Activated CD4-positive, alpha-beta T cell treated with anti-CD3 and anti-CD28 coated beads, Interleukin-2, amount 10 ng/mL, durations not matched to agents 7 days and 5 days (primary cell): ENCODE measurements around the gene ABCB11. TPM values are rescaled to one million over a fixed set of nuclear protein-coding genes. Genes with fewer than 3 reads are reported as not detected.
"Not testable (repeated sequence)": the region's sequence is repeated elsewhere in the genome, so short reads cannot be mapped to it uniquely, and the experiment has no call there.

Experiments
- CTCF ChIA-PET: fragments of 350-600 bp; sonication (Branson Sonifier 250); formaldehyde crosslinking; loops from one replicate; lab custom pipeline; 2021; ENCODE audit warnings: antibody characterized with exemption; lab: Charles Lee
- POLR2A ChIA-PET: fragments of 350-600 bp; sonication (Branson Sonifier 250); formaldehyde crosslinking; loops from one replicate; lab custom pipeline; 2021; ENCODE audit warnings: antibody characterized with exemption; lab: Charles Lee
- DNase-seq: peaks from one replicate; pipeline ENCODE4 v3.0.0-alpha.2; 2020
- H3K27ac Mint-ChIP-seq: one replicate; pipeline ENCODE4 v1.8.0; 2021; ENCODE audit warnings: mild to moderate bottlenecking, moderate library complexity, mixed read lengths
- H3K27me3 Mint-ChIP-seq: one replicate; pipeline ENCODE4 v1.8.0; 2021; ENCODE audit warnings: mixed read lengths
- H3K36me3 Mint-ChIP-seq: one replicate; pipeline ENCODE4 v1.8.0; 2021; ENCODE audit warnings: low read depth, mixed read lengths
- H3K4me1 Mint-ChIP-seq: one replicate; pipeline ENCODE4 v1.8.0; 2021; ENCODE audit warnings: mixed read lengths
- H3K4me3 Mint-ChIP-seq: one replicate; pipeline ENCODE4 v1.8.0; 2021; ENCODE audit warnings: mild to moderate bottlenecking, moderate library complexity, mixed read lengths
- H3K9me3 Mint-ChIP-seq: one replicate; pipeline ENCODE4 v1.8.0; 2021; ENCODE audit warnings: mixed read lengths
- total RNA-seq, 2 experiments: library from RNA; stranded (reverse); gene quantifications; one replicate each; pipeline ENCODE4 v1.2.3, GENCODE V29; 2021

The ABCB11 gene
- total RNA-seq, 2 experiments from 2014 or later: 0.20 TPM; not detected in 1

GRCh38 chr2:169065422-169065821 lies 34.3 kb upstream of the ABCB11 start:
- Mint-ChIP-seq H3K4me3 (no peak overlapping the region), H3K27me3 (no peaks in the 10 kb centered on the region), H3K36me3 (no peaks in the 10 kb centered on the region), H3K9me3 (no peaks in the 10 kb centered on the region), H3K27ac (no peak overlapping the region), H3K4me1 (no peaks in the 10 kb centered on the region)
- CTCF ChIA-PET: interaction anchor here (1.0 to 1.2 kb wide), 3 partner anchors 9 to 44 kb away, joined by 3 to 4 read pairs (median 4); no protein-coding TSS in a partner anchor
- POLR2A ChIA-PET: no interaction called here
- DNase-seq: no peak

- H3K27me3 Mint-ChIP-seq, H3K4me1 Mint-ChIP-seq, H3K36me3 Mint-ChIP-seq, H3K27ac Mint-ChIP-seq, H3K4me3 Mint-ChIP-seq, DNase-seq, H3K9me3 Mint-ChIP-seq, POLR2A ChIA-PET: not testable (repeated sequence)
- CTCF ChIA-PET: interaction anchor here (0.6 kb wide), 1 partner anchor 45 kb away, joined by 3 read pairs; no protein-coding TSS in a partner anchor
Observed at GRCh38 chr2:169064199-169064598, 33.1 kb upstream of the ABCB11 start.

GRCh38 chr2:169054575-169054974 lies 23.5 kb upstream of the ABCB11 start:
- H3K27ac Mint-ChIP-seq, DNase-seq, H3K4me1 Mint-ChIP-seq, POLR2A ChIA-PET, CTCF ChIA-PET, H3K4me3 Mint-ChIP-seq, H3K27me3 Mint-ChIP-seq, H3K36me3 Mint-ChIP-seq: not testable (repeated sequence)
- H3K9me3 Mint-ChIP-seq: peaks cover 13% of the 10 kb centered on the region

GRCh38 chr2:169050476-169051240 lies 19.5 kb upstream of the ABCB11 start:
- Mint-ChIP-seq H3K4me3 (no peak overlapping the region), H3K36me3 (no peaks in the 10 kb centered on the region), H3K27ac (no peak overlapping the region), H3K27me3 (peaks cover 3% of the 10 kb centered on the region), H3K4me1 (no peaks in the 10 kb centered on the region), H3K9me3 (peaks cover 14% of the 10 kb centered on the region)
- ChIA-PET POLR2A (no interaction called here), CTCF (no interaction called here)
- DNase-seq: no peak

- POLR2A ChIA-PET: no interaction called here
- Mint-ChIP-seq H3K36me3 (peaks cover 2% of the 10 kb centered on the region), H3K9me3 (peaks cover 15% of the 10 kb centered on the region), H3K4me1 (no peaks in the 10 kb centered on the region), H3K27me3 (peaks cover 3% of the 10 kb centered on the region), H3K27ac (no peak overlapping the region), H3K4me3 (no peak overlapping the region)
- CTCF ChIA-PET: no interaction called here
- DNase-seq: no peak
Observed at GRCh38 chr2:169049142-169049541, 18.0 kb upstream of the ABCB11 start.

GRCh38 chr2:169047256-169048250 lies 16.4 kb upstream of the ABCB11 start:
- Mint-ChIP-seq H3K27ac (no peak overlapping the region), H3K4me3 (no peak overlapping the region), H3K27me3 (peaks cover 3% of the 10 kb centered on the region), H3K9me3 (peaks cover 25% of the 10 kb centered on the region), H3K4me1 (no peaks in the 10 kb centered on the region), H3K36me3 (peaks cover 7% of the 10 kb centered on the region)
- ChIA-PET POLR2A (no interaction called here), CTCF (no interaction called here)
- no peak for DNase-seq

- peaks cover 3% of the 10 kb centered on the region for H3K27me3 Mint-ChIP-seq
- H3K36me3 Mint-ChIP-seq: peaks cover 12% of the 10 kb centered on the region
- H3K9me3 Mint-ChIP-seq: peaks cover 33% of the 10 kb centered on the region
- DNase-seq: no peak
- no peak overlapping the region for H3K27ac Mint-ChIP-seq
- ChIA-PET POLR2A (no interaction called here), CTCF (no interaction called here)
- H3K4me1 Mint-ChIP-seq: peaks cover 1% of the 10 kb centered on the region
- H3K4me3 Mint-ChIP-seq: no peak overlapping the region
Observed at GRCh38 chr2:169046440-169047151, 15.5 kb upstream of the ABCB11 start.

- peaks cover 9% of the 10 kb centered on the region for H3K4me1 Mint-ChIP-seq
- H3K36me3 Mint-ChIP-seq: peaks cover 12% of the 10 kb centered on the region
- ChIA-PET CTCF (no interaction called here), POLR2A (no interaction called here)
- no peak overlapping the region for H3K4me3 Mint-ChIP-seq
- H3K27ac Mint-ChIP-seq: no peak overlapping the region
- H3K27me3 Mint-ChIP-seq: no peaks in the 10 kb centered on the region
- H3K9me3 Mint-ChIP-seq: peaks cover 34% of the 10 kb centered on the region
- no peak for DNase-seq
Observed at GRCh38 chr2:169042856-169043255, 11.7 kb upstream of the ABCB11 start.

- CTCF ChIA-PET: no interaction called here
Observed at GRCh38 chr2:169041594-169041993, 10.5 kb upstream of the ABCB11 start.

GRCh38 chr2:169039702-169040101 lies 8.6 kb upstream of the ABCB11 start:
- peaks cover 12% of the 10 kb centered on the region for H3K36me3 Mint-ChIP-seq
- no peak overlapping the region for H3K4me3 Mint-ChIP-seq

More at GRCh38 chr2:169041594-169041993, 10.5 kb upstream of the ABCB11 start:
- Mint-ChIP-seq H3K4me1 (peaks cover 9% of the 10 kb centered on the region), H3K4me3 (no peak overlapping the region), H3K27ac (no peak overlapping the region), H3K9me3 (peaks cover 34% of the 10 kb centered on the region), H3K27me3 (no peaks in the 10 kb centered on the region), H3K36me3 (peaks cover 12% of the 10 kb centered on the region)
- DNase-seq: no peak
- POLR2A ChIA-PET: interaction anchor here (0.6 kb wide), 1 partner anchor 358 kb away, joined by 3 read pairs; no protein-coding TSS in a partner anchor

GRCh38 chr2:169038338-169038757 lies 7.2 kb upstream of the ABCB11 start:
- CTCF ChIA-PET: no interaction called here
- no peak overlapping the region for H3K27ac Mint-ChIP-seq
- H3K27me3 Mint-ChIP-seq: no peaks in the 10 kb centered on the region

More at GRCh38 chr2:169039702-169040101, 8.6 kb upstream of the ABCB11 start:
- H3K27me3 Mint-ChIP-seq: no peaks in the 10 kb centered on the region
- H3K4me1 Mint-ChIP-seq: peaks cover 9% of the 10 kb centered on the region
- DNase-seq: no peak
- POLR2A ChIA-PET: no interaction called here
- no peak overlapping the region for H3K27ac Mint-ChIP-seq
- CTCF ChIA-PET: no interaction called here
- peaks cover 23% of the 10 kb centered on the region for H3K9me3 Mint-ChIP-seq

GRCh38 chr2:169036736-169037440 lies 5.8 kb upstream of the ABCB11 start:
- ChIA-PET CTCF (interaction anchor here (0.6 to 1.4 kb wide), 2 partner anchors 11 to 416 kb away, joined by 4 to 5 read pairs; no protein-coding TSS in a partner anchor), POLR2A (no interaction called here)
- no peak for DNase-seq
- H3K9me3 Mint-ChIP-seq: peaks cover 7% of the 10 kb centered on the region
- no peak overlapping the region for H3K4me3 Mint-ChIP-seq
- peaks cover under 1% of the 10 kb centered on the region for H3K36me3 Mint-ChIP-seq
- H3K27me3 Mint-ChIP-seq: no peaks in the 10 kb centered on the region
- peaks cover 13% of the 10 kb centered on the region for H3K4me1 Mint-ChIP-seq
- no peak overlapping the region for H3K27ac Mint-ChIP-seq

More at GRCh38 chr2:169038338-169038757, 7.2 kb upstream of the ABCB11 start:
- POLR2A ChIA-PET: no interaction called here
- peaks cover 7% of the 10 kb centered on the region for H3K36me3 Mint-ChIP-seq
- H3K4me3 Mint-ChIP-seq: no peak overlapping the region
- DNase-seq: no peak
- peaks cover 21% of the 10 kb centered on the region for H3K9me3 Mint-ChIP-seq
- peaks cover 13% of the 10 kb centered on the region for H3K4me1 Mint-ChIP-seq
